ENCODE measurements around the gene WNT16. TPM values are rescaled to one million over a fixed set of nuclear protein-coding genes. Genes with fewer than 3 reads are reported as not detected.
"Not testable (repeated sequence)": the region's sequence is repeated elsewhere in the genome, so short reads cannot be mapped to it uniquely, and the experiment has no call there.

The WNT16 gene
- total RNA-seq, 1 experiment from 2014 or later: 0.06 TPM

DNA sequence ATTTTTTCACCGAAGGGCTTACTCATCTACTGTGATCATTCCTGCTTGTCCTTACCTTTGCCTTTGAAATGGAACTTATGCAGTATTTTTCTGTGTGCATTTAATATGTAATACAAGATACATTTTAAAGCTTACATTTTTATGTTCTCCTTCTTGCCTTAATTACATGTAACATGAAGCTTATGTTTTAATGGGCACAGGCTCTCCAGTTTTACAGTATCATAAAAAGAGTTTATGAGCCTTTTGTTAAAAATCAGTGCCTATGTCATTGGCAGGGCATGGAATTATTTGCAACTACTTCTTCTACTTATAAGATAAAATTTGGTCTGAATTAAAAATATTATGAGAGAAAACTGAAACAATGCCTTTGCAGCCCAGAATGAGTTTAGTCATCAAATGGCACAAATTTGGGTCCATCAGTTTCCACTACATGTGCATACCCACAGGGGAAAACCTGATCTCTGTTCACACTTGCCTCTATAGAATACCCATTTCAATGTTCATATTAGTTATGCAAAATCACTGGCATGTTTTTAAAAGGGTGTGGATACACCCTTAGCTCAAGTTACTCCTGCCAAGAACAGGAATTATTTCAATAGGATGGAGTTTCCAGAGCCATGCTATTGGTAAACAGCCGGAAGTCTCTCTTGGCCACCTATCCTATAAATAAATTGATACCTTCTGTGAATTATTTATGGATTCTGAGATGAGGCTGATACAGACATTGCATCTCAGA, 27.9 kb upstream of the WNT16 start:
- no peaks in the 10 kb centered on the region for H3K9me3 ChIP-seq (replicated peaks)
- no peak for DNase-seq
- H3K27ac ChIP-seq: no peak overlapping the region
- no peak overlapping the region for H3K4me3 ChIP-seq
- H3K36me3 ChIP-seq: no peaks in the 10 kb centered on the region
- no peaks in the 10 kb centered on the region for H3K4me1 ChIP-seq
- H3K27me3 ChIP-seq: no peaks in the 10 kb centered on the region

DNA sequence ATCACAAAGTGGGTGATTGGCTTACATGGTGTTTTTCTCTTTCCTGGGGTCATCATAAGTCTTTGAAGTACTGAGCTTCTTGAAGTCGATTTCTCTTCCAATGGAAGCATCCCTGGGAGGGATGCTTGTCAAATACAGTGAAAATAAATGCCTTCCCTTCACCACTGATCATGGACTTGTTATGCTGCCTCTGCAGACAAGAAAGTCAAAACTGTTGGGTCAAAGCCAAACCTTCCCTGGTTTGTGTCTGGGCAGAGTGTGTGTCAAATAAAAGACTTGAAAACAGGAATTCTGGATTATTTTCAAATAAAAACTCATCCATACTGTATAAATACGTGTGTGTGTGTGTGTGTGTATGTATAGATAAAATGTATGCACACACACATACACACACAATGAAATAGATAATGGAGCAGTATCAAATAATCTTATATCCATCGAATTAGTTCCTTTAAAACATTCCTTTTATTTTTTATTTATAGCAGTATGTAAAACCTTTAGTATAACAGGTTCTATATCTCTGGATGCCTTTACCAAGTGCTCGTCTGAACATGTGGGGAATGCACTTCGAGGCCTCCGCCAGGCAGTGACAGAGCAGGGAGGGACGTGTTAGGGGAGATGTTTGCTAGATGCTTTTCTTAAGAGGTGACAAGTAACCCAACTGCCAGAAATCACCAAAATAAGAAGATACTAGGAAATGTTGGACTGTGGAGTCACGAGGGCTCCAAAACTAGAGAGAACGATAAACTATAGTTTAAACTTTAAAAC, 27.2 kb upstream of the WNT16 start:
- no peak overlapping the region for H3K27ac ChIP-seq
- no peaks in the 10 kb centered on the region for H3K27me3 ChIP-seq
- H3K4me1 ChIP-seq: peaks cover 5% of the 10 kb centered on the region
- H3K9me3 ChIP-seq (replicated peaks): no peaks in the 10 kb centered on the region
- DNase-seq: no peak
- no peaks in the 10 kb centered on the region for H3K36me3 ChIP-seq
- no peak overlapping the region for H3K4me3 ChIP-seq

DNA sequence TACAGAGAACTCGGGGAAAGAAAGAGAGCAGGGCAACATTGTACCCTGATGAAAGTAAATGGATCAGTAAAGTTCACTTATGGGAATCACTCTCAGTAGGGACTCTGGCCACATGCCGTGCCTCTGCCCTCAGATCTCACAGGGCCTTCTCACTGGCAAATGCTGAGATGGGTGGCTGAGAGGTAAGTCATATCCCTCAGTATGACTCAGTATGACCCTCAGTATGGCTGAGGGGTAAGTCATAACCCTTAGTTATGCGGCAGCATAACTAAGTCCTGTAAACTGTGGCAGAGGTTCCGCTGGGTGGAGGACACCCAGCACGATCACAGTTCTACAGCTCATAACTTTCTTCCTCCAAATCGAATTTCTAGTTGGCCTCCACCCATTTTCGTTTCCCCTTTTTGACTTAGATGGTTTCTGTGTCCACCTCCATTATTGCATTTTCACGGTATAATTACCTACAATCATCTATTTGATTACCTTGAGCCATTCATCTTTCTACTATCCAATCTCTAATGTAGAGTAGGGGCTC, 26.5 kb upstream of the WNT16 start:
- Histone ChIP-seq H3K4me3 (no peak overlapping the region), H3K27me3 (no peaks in the 10 kb centered on the region), H3K36me3 (no peaks in the 10 kb centered on the region), H3K9me3 (replicated peaks) (no peaks in the 10 kb centered on the region), H3K27ac (no peak overlapping the region), H3K4me1 (peaks cover 9% of the 10 kb centered on the region)
- no peak for DNase-seq

- Histone ChIP-seq H3K27me3 (no peaks in the 10 kb centered on the region), H3K9me3 (replicated peaks) (no peaks in the 10 kb centered on the region), H3K27ac (no peak overlapping the region), H3K4me1 (peaks cover 9% of the 10 kb centered on the region), H3K36me3 (no peaks in the 10 kb centered on the region), H3K4me3 (no peak overlapping the region)
- no peak for DNase-seq
These were observed 25.2 kb upstream of the WNT16 start for GRCh38 chr7:121303422-121304101.

GRCh38 chr7:121304102-121304658, 24.6 kb upstream of the WNT16 start:
- Histone ChIP-seq H3K4me3 (no peak overlapping the region), H3K27me3 (no peaks in the 10 kb centered on the region), H3K4me1 (peaks cover 9% of the 10 kb centered on the region), H3K9me3 (replicated peaks) (no peaks in the 10 kb centered on the region), H3K36me3 (no peaks in the 10 kb centered on the region), H3K27ac (no peak overlapping the region)
- DNase-seq: no peak

- DNase-seq: no peak
- H3K27me3 ChIP-seq: no peaks in the 10 kb centered on the region
- H3K27ac ChIP-seq: no peak overlapping the region
- H3K4me3 ChIP-seq: no peak overlapping the region
- H3K36me3 ChIP-seq: no peaks in the 10 kb centered on the region
- H3K4me1 ChIP-seq: peaks cover 9% of the 10 kb centered on the region
- H3K9me3 ChIP-seq (replicated peaks): no peaks in the 10 kb centered on the region
These were observed 23.7 kb upstream of the WNT16 start for GRCh38 chr7:121305109-121305508.

GRCh38 chr7:121306565-121306964, 22.2 kb upstream of the WNT16 start:
- DNase-seq: no peak
- Histone ChIP-seq H3K36me3 (no peaks in the 10 kb centered on the region), H3K4me1 (peaks cover 9% of the 10 kb centered on the region), H3K9me3 (replicated peaks) (no peaks in the 10 kb centered on the region), H3K4me3 (no peak overlapping the region), H3K27ac (peak overlapping the region; percentile 29), H3K27me3 (no peaks in the 10 kb centered on the region)

GRCh38 chr7:121307021-121307574, 21.7 kb upstream of the WNT16 start:
- no peak overlapping the region for H3K4me3 ChIP-seq
- peak overlapping the region; percentile 29 for H3K27ac ChIP-seq
- H3K4me1 ChIP-seq: peaks cover 9% of the 10 kb centered on the region
- no peaks in the 10 kb centered on the region for H3K27me3 ChIP-seq
- DNase-seq: peak; percentile 43 to 65
- H3K9me3 ChIP-seq (replicated peaks): no peaks in the 10 kb centered on the region
- H3K36me3 ChIP-seq: no peaks in the 10 kb centered on the region

- H3K27me3 ChIP-seq: no peaks in the 10 kb centered on the region
- no peaks in the 10 kb centered on the region for H3K36me3 ChIP-seq
- H3K9me3 ChIP-seq (replicated peaks): no peaks in the 10 kb centered on the region
- H3K4me3 ChIP-seq: peak overlapping the region; percentile 29
- 0 out of 2 replicates have a peak overlapping the region, but pooled peaks have one; percentile 2 for H3K27ac ChIP-seq
- H3K4me1 ChIP-seq: peaks cover 19% of the 10 kb centered on the region
- DNase-seq: peak in 1 of 2 experiments; percentile 49
These were observed 15.5 kb upstream of the WNT16 start for GRCh38 chr7:121313220-121313792.

- Histone ChIP-seq H3K27me3 (no peaks in the 10 kb centered on the region), H3K9me3 (replicated peaks) (no peaks in the 10 kb centered on the region), H3K4me1 (peaks cover 19% of the 10 kb centered on the region), H3K27ac (no peak overlapping the region), H3K36me3 (no peaks in the 10 kb centered on the region), H3K4me3 (peak overlapping the region; percentile 29)
- DNase-seq: peak; percentile 71 to 81
These were observed 14.8 kb upstream of the WNT16 start for GRCh38 chr7:121313793-121314676.

DNA sequence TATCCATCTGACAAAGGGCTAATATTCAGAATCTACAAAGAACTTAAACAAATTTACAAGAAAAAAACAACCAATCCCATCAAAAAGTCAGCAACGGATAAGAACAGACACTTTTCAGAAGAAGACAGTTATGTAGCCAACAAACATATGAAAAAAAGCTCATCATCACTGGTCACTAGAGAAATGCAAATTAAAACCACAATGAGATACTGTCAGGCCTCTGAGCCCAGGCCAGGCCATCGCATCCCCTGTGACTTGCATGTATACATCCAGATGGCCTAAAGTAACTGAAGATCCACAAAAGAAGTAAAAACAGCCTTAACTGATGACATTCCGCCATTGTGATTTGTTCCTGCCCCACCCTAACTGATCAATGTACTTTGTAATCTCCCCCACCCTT, 13.6 kb upstream of the WNT16 start:
- H3K9me3 ChIP-seq (replicated peaks); H3K36me3 ChIP-seq; H3K27me3 ChIP-seq; H3K27ac ChIP-seq; DNase-seq; H3K4me3 ChIP-seq: not testable (repeated sequence)
- peaks cover 19% of the 10 kb centered on the region for H3K4me1 ChIP-seq

GRCh38 chr7:121322460-121322859, 6.3 kb upstream of the WNT16 start:
- Histone ChIP-seq H3K36me3 (no peaks in the 10 kb centered on the region), H3K4me3 (no peak overlapping the region), H3K27me3 (no peaks in the 10 kb centered on the region), H3K4me1 (no peaks in the 10 kb centered on the region), H3K9me3 (replicated peaks) (no peaks in the 10 kb centered on the region), H3K27ac (no peak overlapping the region)
- DNase-seq: no peak

DNA sequence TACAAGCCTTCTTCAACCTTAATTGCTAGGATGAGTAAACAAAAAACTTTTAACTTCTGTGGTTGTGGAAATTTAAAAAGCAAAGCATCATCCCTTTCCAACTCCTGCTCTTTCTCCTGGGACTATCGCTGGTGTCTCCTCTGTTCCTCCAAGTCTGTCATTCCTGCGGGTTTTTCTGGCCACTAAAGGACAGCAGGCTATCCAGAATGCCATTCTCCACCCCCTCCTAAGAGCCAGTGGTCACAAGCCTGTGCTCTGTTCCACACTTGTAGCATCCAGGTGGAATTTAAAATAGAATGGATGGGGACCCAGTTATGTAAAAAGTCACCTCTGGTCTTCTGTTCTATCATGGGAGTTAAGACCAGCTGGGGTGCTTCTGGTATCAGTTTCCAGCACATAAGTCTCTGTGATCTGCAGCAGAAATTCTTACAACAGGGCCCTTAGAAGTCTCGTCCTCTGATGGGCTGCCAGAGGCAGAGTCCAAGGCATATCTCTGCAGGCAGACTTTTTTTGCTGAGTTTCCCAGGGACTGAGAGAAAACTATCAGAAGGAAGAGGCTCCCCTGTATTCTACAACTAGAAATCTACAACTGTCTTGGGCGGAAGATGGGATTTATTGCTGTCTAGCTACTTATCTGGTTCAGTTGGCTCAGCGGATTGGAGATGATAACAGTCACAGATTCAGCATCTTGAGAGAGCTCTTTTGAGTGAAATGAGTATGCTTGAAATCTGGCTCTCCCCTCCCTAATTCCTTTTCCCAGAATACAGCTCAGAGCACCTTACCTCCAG, 5.1 kb upstream of the WNT16 start:
- H3K27me3 ChIP-seq: no peaks in the 10 kb centered on the region

More for the DNA sequence above, 5.1 kb upstream of the WNT16 start:
- H3K9me3 ChIP-seq (replicated peaks): no peaks in the 10 kb centered on the region
- no peak for DNase-seq
- no peaks in the 10 kb centered on the region for H3K36me3 ChIP-seq
- no peaks in the 10 kb centered on the region for H3K4me1 ChIP-seq
- H3K4me3 ChIP-seq: no peak overlapping the region
- H3K27ac ChIP-seq: no peak overlapping the region
